Measurements from ENCODE around the gene FOXL3.

DNA sequence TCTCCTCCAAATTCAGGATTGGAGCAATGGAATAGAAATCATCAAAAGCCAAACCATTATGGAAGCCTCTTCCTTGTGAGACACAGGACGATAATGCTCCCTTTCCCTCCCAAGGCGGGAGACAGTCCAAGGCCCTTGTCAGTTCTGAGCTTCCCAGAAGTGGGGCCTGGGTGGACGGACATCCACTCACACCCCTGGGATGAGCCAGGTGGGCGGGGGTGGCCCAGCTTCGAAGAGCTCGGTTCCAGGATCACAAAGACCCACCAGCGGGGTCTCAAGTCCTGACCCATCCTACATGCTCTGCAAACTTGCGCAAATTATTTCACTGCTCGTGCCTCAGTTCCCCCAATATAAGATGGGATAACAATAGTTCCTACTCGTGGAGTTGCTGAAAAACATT, 10.1 kb upstream of the FOXL3 start:
- TF ChIP-seq MAX (IDR thresholded peaks at IDR 0.05) (no peak), RAD21 (IDR thresholded peaks at IDR 0.05; ENCODE audit: low read depth) (no peak), EP300 (IDR thresholded peaks at IDR 0.05; ENCODE audit: borderline replicate concordance) (no peak), TCF12 (IDR thresholded peaks at IDR 0.05; ENCODE audit: low read depth) (no peak), YY1 (IDR thresholded peaks at IDR 0.05; ENCODE audit: low read depth) (no peak), EGR1 (IDR thresholded peaks at IDR 0.05) (no peak)
